GM23338 (cell line): ENCODE data around the gene TAF1B. TPM values are rescaled to one million over a fixed set of nuclear protein-coding genes. Genes with fewer than 3 reads are reported as not detected.

Experiments used
- ATAC-seq: fragments of 200-7000 bp; cut with Tn5 transposase; 3 replicates; pipeline ENCODE4 v1.9.1; 2020
- DNase-seq: peaks from one replicate; pipeline ENCODE4 v3.0.0-alpha.2; 2015; ENCODE audit warnings: low spot score
- H2AFZ ChIP-seq: fragments of 200-600 bp; sonication (generic); 2 replicates; pipeline ENCODE4 v1.8.0; 2016; ENCODE audit warnings: antibody characterized with exemption, mild to moderate bottlenecking, moderate library complexity
- H3F3A ChIP-seq: fragments of 200-600 bp; sonication (generic); replicated peaks from 2 replicates; pipeline ENCODE4 v1.8.0; 2017; ENCODE audit warnings: antibody characterized with exemption, mixed run types, low read depth
- H3K27ac ChIP-seq: fragments of 200-600 bp; sonication (generic); 2 replicates; pipeline ENCODE4 v1.6.1; 2016; ENCODE audit warnings: low read depth
- H3K27me3 ChIP-seq: fragments of 200-600 bp; sonication (generic); 2 replicates; pipeline ENCODE4 v1.8.0; 2016; ENCODE audit warnings: mild to moderate bottlenecking, mixed run types, moderate library complexity; ENCODE audit not compliant: insufficient read depth
- H3K36me3 ChIP-seq: fragments of 200-600 bp; sonication (generic); 2 replicates; pipeline ENCODE4 v1.8.0; 2016; ENCODE audit warnings: mild to moderate bottlenecking; ENCODE audit not compliant: insufficient read depth
- H3K4me1 ChIP-seq: fragments of 200-600 bp; sonication (generic); 2 replicates; pipeline ENCODE4 v1.8.0; 2016; ENCODE audit warnings: mild to moderate bottlenecking, moderate library complexity; ENCODE audit not compliant: insufficient read depth
- H3K4me2 ChIP-seq: fragments of 200-600 bp; sonication (generic); 2 replicates; pipeline ENCODE4 v1.7.1; 2017; ENCODE audit warnings: mixed run types
- H3K4me3 ChIP-seq: fragments of 200-600 bp; sonication (generic); 2 replicates; pipeline ENCODE4 v1.6.1; 2016; ENCODE audit warnings: mixed run types
- H3K79me2 ChIP-seq: fragments of 200-600 bp; sonication (generic); replicated peaks from 2 replicates; pipeline ENCODE4 v1.8.0; 2017; ENCODE audit warnings: mild to moderate bottlenecking; ENCODE audit not compliant: insufficient read depth
- H3K9me2 ChIP-seq: fragments of 200-600 bp; sonication (generic); 2 replicates; pipeline ENCODE4 v1.8.0; 2017; ENCODE audit not compliant: insufficient read depth
- H4K20me1 ChIP-seq: fragments of 200-600 bp; sonication (generic); replicated peaks from 2 replicates; pipeline ENCODE4 v1.8.0; 2017; ENCODE audit warnings: mild to moderate bottlenecking; ENCODE audit not compliant: insufficient read depth
- H3K27ac Mint-ChIP-seq: 2 replicates; pipeline ENCODE4 v1.8.0; 2020; ENCODE audit warnings: inconsistent platforms, mild to moderate bottlenecking, moderate library complexity, mixed read lengths
- H3K27me3 Mint-ChIP-seq: 3 replicates; pipeline ENCODE4 v1.8.0; 2022; ENCODE audit warnings: low read depth, mild to moderate bottlenecking, moderate library complexity, mixed read lengths, inconsistent platforms; ENCODE audit not compliant: insufficient read depth, poor library complexity
- H3K36me3 Mint-ChIP-seq: 3 replicates; pipeline ENCODE4 v1.8.0; 2021; ENCODE audit warnings: low read depth, mild to moderate bottlenecking, inconsistent platforms, moderate library complexity, mixed read lengths
- H3K4me1 Mint-ChIP-seq: 3 replicates; pipeline ENCODE4 v1.8.0; 2020; ENCODE audit warnings: mild to moderate bottlenecking, inconsistent platforms, mixed read lengths
- H3K4me3 Mint-ChIP-seq: 3 replicates; pipeline ENCODE4 v1.8.0; 2021; ENCODE audit warnings: moderate library complexity, mild to moderate bottlenecking, inconsistent platforms, mixed read lengths
- H3K9me3 Mint-ChIP-seq: 3 replicates; pipeline ENCODE4 v1.8.0; 2020; ENCODE audit warnings: moderate library complexity, mild to moderate bottlenecking, inconsistent platforms, mixed read lengths
- CREB1 ChIP-seq: fragments of 250-450 bp; sonication (Bioruptor Pico); IDR thresholded peaks from 2 replicates; pipeline ENCODE4 v1.5.0; 2020; ENCODE audit warnings: low read depth, mild to moderate bottlenecking, moderate library complexity
- CTCF ChIP-seq, 2 experiments: fragments of 200-600 bp in 1 of 2; sonication (generic) in 1 of 2; conservative IDR thresholded peaks; 2 replicates each; pipeline versions ENCODE4 v1.5.1 to v1.6.1; 2016 to 2017; ENCODE audit warnings: antibody characterized with exemption in 2 of 2, low read depth in 2 of 2, mild to moderate bottlenecking in 2 of 2, moderate library complexity in 1 of 2
- ETS1 ChIP-seq: IDR thresholded peaks from 2 replicates; pipeline ENCODE4 v1.6.1; 2016; ENCODE audit warnings: antibody characterized with exemption
- EZH2 ChIP-seq: fragments of 200-600 bp; sonication (generic); IDR thresholded peaks from one replicate; pipeline ENCODE4 v1.8.0; 2017; ENCODE audit warnings: antibody characterized with exemption, mild to moderate bottlenecking, low read depth; ENCODE audit not compliant: unreplicated experiment
- EZH2phosphoT487 ChIP-seq: fragments of 200-600 bp; sonication (generic); IDR thresholded peaks from one replicate; pipeline ENCODE4 v1.8.1; 2018; ENCODE audit warnings: antibody characterized with exemption; ENCODE audit not compliant: unreplicated experiment
- JUNB ChIP-seq: IDR thresholded peaks from one replicate; pipeline ENCODE4 v1.6.1; 2016; ENCODE audit warnings: antibody characterized with exemption; ENCODE audit not compliant: unreplicated experiment
- NANOG ChIP-seq: IDR thresholded peaks from 2 replicates; pipeline ENCODE4 v1.6.1; 2016; ENCODE audit warnings: antibody characterized with exemption, borderline replicate concordance
- POLR2AphosphoS5 ChIP-seq: IDR thresholded peaks from 2 replicates; pipeline ENCODE4 v1.6.1; 2016; ENCODE audit warnings: antibody characterized with exemption, low read depth
- REST ChIP-seq: IDR thresholded peaks from one replicate; pipeline ENCODE4 v1.6.1; 2018; ENCODE audit warnings: antibody characterized with exemption; ENCODE audit not compliant: unreplicated experiment
- STAT1 ChIP-seq: IDR thresholded peaks from one replicate; pipeline ENCODE4 v1.6.1; 2016; ENCODE audit warnings: antibody characterized with exemption; ENCODE audit not compliant: unreplicated experiment
- ZNF114 ChIP-seq: fragments of 250-450 bp; sonication (Bioruptor Pico); IDR thresholded peaks from 2 replicates; pipeline ENCODE4 v1.5.0; 2020; ENCODE audit warnings: mild to moderate bottlenecking, moderate library complexity
- ZNF331 ChIP-seq: fragments of 250-450 bp; sonication (Bioruptor Pico); IDR thresholded peaks from 2 replicates; pipeline ENCODE4 v1.5.0; 2020; ENCODE audit warnings: low read depth, mild to moderate bottlenecking, moderate library complexity
- ZNF462 ChIP-seq: fragments of 250-450 bp; sonication (Bioruptor Pico); IDR thresholded peaks from 2 replicates; pipeline ENCODE4 v1.5.0; 2020; ENCODE audit warnings: mild to moderate bottlenecking, moderate library complexity
- polyA plus RNA-seq: library from polyadenylated mRNA; unstranded; fragments of >200 nt; fragmentation: Nextera tagmentation; extraction: Ambion mirVana; gene quantifications from 2 replicates; pipeline ENCODE4 v1.2.1, GENCODE V29; 2016
- total RNA-seq: library from RNA; depleted of rRNA; stranded (reverse); fragments of >200 nt; shearing (Covaris generic); gene quantifications from 2 replicates; pipeline ENCODE4 v1.2.3, GENCODE V29; 2014

The TAF1B gene
- total and polyA plus RNA-seq, 2 experiments from 2014 or later: 22.2 to 28.9 TPM

- Histone ChIP-seq H2AFZ (peak overlapping the region; percentile 72; the same call in 1 of the 2 replicates), H3K27me3 (no peaks in the 10 kb centered on the region), H3K9me2 (no peaks in the 10 kb centered on the region), H3K4me1 (no peaks in the 10 kb centered on the region), H3K4me2 (no peak overlapping the region), H4K20me1 (no peaks in the 10 kb centered on the region), H3K27ac (no peak overlapping the region), H3K36me3 (no peaks in the 10 kb centered on the region; the same call in 1 of the 2 replicates), H3F3A (no peaks in the 10 kb centered on the region), H3K4me3 (no peak overlapping the region), H3K79me2 (no peaks in the 10 kb centered on the region)
- H3K36me3 Mint-ChIP-seq: no peaks in the 10 kb centered on the region; the same call in 2 of the 3 replicates
- no peaks in the 10 kb centered on the region for H3K9me3 Mint-ChIP-seq
- DNase-seq (no peak), ATAC-seq (no peak)
- no peak overlapping the region for H3K4me3 Mint-ChIP-seq
- TF ChIP-seq EZH2phosphoT487 (no peak), CTCF (conservative IDR thresholded peaks at IDR 0.05; ENCODE audit: low read depth in 2 of 2) (no peak), ZNF331 (CRISPR knock-in tag) (no peak), POLR2AphosphoS5 (no peak), REST (no peak), CREB1 (CRISPR knock-in tag) (no peak), ZNF114 (CRISPR knock-in tag) (no peak), ETS1 (no peak), NANOG (no peak), JUNB (no peak), ZNF462 (no peak), EZH2 (no peak), STAT1 (no peak)
- peaks cover 15% of the 10 kb centered on the region for H3K27me3 Mint-ChIP-seq
- no peaks in the 10 kb centered on the region; the same call in 2 of the 3 replicates for H3K4me1 Mint-ChIP-seq
- H3K27ac Mint-ChIP-seq: no peak overlapping the region
Measured at GRCh38 chr2:9811679-9812511, 31.4 kb upstream of the TAF1B start.
